ENCODE measurements around the gene DLGAP4.
"Not testable (repeated sequence)": the region's sequence is repeated elsewhere in the genome, so short reads cannot be mapped to it uniquely, and the experiment has no call there.

Gene DLGAP4

GRCh38 chr20:36377348-36378326 lies 71.5 kb downstream of the DLGAP4 start:
- no peak for DNase-seq (ENCODE audit: low read depth)

GRCh38 chr20:36378686-36379085 lies 72.5 kb downstream of the DLGAP4 start:
- no peak for DNase-seq (ENCODE audit: low read depth)

GRCh38 chr20:36379914-36380313 lies 73.8 kb downstream of the DLGAP4 start:
- not testable (repeated sequence) for DNase-seq (ENCODE audit: low read depth)

- DNase-seq (ENCODE audit: low read depth) = no peak
Measured at GRCh38 chr20:36384022-36384619, 78.0 kb downstream of the DLGAP4 start.

- DNase-seq (ENCODE audit: low read depth) = no peak
Measured at GRCh38 chr20:36385503-36385902, 79.4 kb downstream of the DLGAP4 start.

GRCh38 chr20:36386236-36386635 lies 80.1 kb downstream of the DLGAP4 start:
- DNase-seq (ENCODE audit: low read depth) = no peak

GRCh38 chr20:36390269-36390668 lies 84.1 kb downstream of the DLGAP4 start:
- DNase-seq (ENCODE audit: low read depth) = no peak

- DNase-seq (ENCODE audit: low read depth) = no peak
Measured at GRCh38 chr20:36390719-36391415, 84.7 kb downstream of the DLGAP4 start.

GRCh38 chr20:36391456-36391855 lies 85.3 kb downstream of the DLGAP4 start:
- DNase-seq (ENCODE audit: low read depth) = no peak

GRCh38 chr20:36391955-36392354 lies 85.8 kb downstream of the DLGAP4 start:
- DNase-seq (ENCODE audit: low read depth) = no peak

GRCh38 chr20:36392989-36393388 lies 86.8 kb downstream of the DLGAP4 start:
- DNase-seq (ENCODE audit: low read depth) = no peak

GRCh38 chr20:36394340-36394965 lies 88.3 kb downstream of the DLGAP4 start:
- no peak for DNase-seq (ENCODE audit: low read depth)

GRCh38 chr20:36396340-36396739 lies 90.2 kb downstream of the DLGAP4 start:
- no peak for DNase-seq (ENCODE audit: low read depth)

- no peak for DNase-seq (ENCODE audit: low read depth)
Measured at GRCh38 chr20:36396847-36397630, 90.9 kb downstream of the DLGAP4 start.

GRCh38 chr20:36398515-36398914 lies 92.4 kb downstream of the DLGAP4 start:
- DNase-seq (ENCODE audit: low read depth) = no peak

GRCh38 chr20:36399147-36399968 lies 93.2 kb downstream of the DLGAP4 start:
- no peak for DNase-seq (ENCODE audit: low read depth)

GRCh38 chr20:36399969-36400545 lies 93.9 kb downstream of the DLGAP4 start:
- DNase-seq (ENCODE audit: low read depth) = no peak

GRCh38 chr20:36400909-36401735 lies 95.0 kb downstream of the DLGAP4 start:
- no peak for DNase-seq (ENCODE audit: low read depth)

GRCh38 chr20:36402708-36403107 lies 96.6 kb downstream of the DLGAP4 start:
- no peak for DNase-seq (ENCODE audit: low read depth)

Data from stimulated activated CD8-positive, alpha-beta memory T cell treated with anti-CD3 and anti-CD28 coated beads, Interleukin-12 subunit alpha, Interleukin-12 subunit beta, amount 100 ng/mL, for 1 hour (primary cell).